ENCODE data around the gene FHOD3.

The FHOD3 gene

GRCh38 chr18:36640021-36640952 lies 342.8 kb downstream of the FHOD3 start:
- DNase-seq = no peak

DNA sequence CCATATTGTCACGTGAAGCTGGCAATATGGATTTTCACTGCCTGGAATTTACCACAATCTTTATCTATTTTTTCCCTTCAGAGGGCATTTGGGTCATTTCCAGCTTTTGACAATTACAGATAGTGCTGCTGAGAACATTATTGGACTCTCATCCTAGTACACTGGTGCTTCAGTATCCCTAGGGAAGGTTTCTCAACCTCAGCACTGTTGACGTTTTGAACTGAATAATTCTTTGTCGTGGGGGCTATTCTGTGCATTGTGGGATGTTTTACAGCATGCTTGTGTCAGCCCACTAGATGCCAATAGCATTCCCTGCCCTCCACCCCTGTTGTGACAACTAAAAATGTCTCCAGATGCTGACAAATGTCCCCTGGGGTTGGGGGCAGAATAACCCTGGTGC lies 345.5 kb downstream of the FHOD3 start:
- DNase-seq = no peak

GRCh38 chr18:36648803-36649202 lies 351.3 kb downstream of the FHOD3 start:
- DNase-seq = no peak

- DNase-seq = no peak
These were observed 351.7 kb downstream of the FHOD3 start for GRCh38 chr18:36649205-36649604.

GRCh38 chr18:36650266-36650665 lies 352.8 kb downstream of the FHOD3 start:
- no peak for DNase-seq

- DNase-seq = no peak
These were observed 353.4 kb downstream of the FHOD3 start for GRCh38 chr18:36650906-36651305.

DNA sequence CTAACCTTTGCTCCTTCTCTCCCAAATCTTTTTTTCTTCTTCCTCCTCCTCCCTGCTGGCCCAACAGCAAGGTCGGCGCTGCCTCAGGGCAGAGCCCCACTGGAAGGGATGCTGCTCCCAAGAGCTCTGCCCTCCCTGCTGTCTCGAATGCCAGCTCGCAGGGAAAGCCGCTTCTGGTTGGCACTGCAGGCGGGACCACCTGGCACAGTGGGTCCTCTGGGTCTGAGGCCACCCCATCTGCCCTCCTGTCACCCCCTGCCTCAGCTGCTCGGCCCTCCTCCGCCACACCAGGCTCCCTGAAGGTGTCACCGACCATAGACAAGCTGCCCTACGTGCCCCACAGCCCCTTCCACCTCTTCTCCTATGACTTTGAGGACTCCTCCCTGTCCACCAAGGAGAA lies 355.0 kb downstream of the FHOD3 start:
- no peak for DNase-seq

- no peak for DNase-seq
These were observed 355.8 kb downstream of the FHOD3 start for GRCh38 chr18:36653141-36653869.

DNA sequence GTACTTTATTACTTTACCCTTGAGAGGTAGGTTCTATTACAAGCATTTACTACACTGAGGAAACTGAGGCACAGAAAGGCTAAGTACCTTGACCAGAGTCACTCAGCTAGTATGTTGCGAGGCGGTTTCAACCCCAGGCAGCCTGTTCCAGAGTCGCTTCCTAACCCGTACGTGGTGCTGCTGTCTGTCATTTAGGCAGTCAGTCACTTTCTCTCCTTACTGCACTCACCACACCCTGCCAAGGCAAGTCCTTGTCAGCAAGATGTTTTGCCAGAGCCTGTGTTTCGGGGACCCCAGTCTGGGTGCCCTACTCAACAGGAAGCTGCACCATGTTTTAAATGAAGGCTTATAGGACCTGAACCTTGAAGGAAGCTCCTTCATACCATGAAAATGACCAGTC lies 356.4 kb downstream of the FHOD3 start:
- DNase-seq = no peak

DNA sequence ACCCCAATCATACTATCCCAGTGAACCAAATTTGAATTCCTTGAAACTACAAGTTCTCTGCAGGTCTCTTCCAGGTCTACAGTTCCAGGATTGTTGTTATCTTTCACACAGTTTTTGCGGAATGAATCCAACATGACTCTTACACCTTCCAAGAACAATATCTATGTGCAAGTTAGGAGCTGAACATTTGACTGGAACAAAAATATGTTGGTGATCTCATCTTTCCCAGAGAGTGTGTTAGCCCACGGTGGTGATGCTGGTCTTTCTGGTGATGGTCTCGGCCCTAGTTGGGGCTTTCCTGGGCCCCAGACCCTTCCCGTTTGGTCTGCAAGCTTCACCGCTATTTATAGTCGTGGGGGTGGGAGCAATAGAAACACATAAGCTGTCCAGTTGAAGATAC lies 357.6 kb downstream of the FHOD3 start:
- no peak for DNase-seq

DNA sequence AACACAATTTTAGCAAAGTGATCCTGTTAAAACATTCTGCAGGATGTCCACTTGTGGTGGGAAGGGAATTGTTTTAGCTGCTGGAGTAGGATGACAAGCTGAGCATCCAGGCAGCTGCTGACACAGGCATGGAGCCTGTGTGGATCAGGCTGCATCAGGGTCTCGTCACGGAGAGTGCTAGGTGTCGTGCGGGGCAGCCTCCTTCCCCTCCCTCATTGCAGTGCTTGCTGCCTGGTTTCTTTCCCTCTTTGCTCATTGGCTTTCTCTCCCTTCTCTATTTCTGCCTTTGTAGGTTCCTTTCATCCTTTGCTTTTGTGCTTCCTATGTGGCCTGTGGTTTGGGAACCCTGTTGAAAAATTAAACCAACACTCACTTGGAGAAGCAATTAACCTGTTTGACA lies 358.4 kb downstream of the FHOD3 start:
- DNase-seq = no peak

DNA sequence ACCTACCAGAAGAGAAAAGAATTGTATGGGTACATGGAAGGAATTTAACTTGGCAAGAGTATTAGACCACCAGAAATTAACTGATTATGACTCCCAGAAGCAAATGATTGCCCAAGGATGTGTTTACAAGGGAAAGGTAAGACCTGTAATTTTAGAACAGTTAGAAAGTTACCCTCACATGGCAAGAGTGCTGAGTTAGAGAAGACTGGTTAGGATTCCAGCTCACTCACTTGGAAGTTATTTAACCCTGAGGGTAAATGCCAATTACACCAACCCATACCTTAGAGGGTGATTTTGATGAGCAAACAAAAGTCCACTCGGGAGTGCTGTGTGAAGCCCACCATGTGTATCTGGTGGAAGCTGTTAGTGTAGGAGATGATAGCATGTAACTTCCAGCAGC lies 361.1 kb downstream of the FHOD3 start:
- DNase-seq = no peak

DNA sequence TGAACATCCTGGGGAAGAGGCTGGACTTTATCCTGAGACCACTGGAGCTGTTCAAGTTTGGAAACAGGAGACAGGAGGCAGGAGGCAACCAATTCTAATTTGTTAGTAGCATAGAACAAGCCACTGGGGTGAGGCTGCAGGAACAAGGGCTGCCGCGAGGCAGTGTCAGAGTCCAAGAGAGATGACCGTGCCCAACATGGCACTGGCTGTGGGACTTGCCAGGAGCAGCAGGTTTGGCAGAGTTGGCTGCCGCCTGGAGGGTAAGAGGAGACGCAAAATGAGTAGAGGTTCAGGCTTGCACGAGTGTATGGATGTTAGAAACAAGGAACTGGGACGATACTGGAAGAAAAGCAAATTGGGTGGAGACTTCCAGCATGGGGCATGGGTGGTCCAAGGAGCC lies 362.8 kb downstream of the FHOD3 start:
- no peak for DNase-seq

DNA sequence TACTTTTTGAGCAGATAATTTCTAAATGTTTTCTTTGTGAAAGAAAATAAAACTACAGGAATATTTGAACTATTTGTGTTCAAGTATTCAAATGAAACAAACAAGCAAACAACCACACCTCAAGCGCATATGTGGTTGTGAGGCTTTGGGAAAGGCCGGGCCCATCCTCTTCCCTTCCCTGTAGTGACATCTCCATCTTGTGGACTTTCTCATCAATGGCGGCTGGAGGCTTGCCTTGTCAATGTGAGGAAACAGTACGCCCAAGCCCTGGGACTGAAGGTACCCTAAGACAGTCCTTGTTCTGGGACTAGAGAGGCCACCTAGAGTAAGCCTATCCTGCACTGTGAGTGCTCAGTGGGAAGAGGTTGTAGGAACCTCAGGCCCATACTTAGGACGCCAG lies 364.5 kb downstream of the FHOD3 start:
- DNase-seq = no peak

DNA sequence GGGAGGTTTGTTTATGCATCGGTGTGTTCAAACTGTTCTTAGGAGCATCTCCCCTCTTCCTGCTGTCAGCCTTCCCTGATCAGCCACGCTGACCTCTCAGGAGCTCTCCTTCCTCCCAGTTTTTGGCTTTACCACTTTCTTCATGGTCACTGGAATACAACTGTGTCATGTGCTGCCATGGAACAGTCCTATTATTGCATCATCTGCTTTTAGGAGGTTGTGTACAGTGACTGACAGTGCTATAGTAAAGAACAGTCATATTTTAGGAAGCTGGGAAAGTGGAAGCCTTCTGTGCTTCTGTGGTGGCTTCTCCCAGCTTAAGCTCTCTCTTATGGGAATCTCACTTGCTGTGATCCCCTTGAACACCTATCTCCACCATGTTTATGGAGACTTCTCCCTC lies 365.8 kb downstream of the FHOD3 start:
- DNase-seq = no peak

DNA sequence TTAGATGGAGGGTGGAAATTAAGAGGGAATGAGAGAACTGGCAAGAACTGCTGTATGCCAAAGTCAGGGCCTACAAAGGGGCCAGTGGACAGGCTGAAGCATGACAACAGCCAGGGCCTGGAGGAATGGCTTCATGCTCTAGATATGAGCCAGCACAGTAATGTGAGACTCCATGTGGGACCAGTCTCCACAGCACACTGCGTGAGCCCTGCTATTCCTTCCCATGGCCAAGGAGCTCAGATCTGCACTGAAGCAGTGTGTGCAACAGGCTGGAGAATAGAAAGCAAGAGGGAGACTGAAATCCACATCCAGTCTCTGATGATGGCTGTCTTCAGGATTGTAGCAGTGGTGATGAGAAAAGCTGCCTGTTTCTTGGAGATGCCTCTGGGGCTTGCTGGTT lies 368.4 kb downstream of the FHOD3 start:
- DNase-seq = no peak

DNA sequence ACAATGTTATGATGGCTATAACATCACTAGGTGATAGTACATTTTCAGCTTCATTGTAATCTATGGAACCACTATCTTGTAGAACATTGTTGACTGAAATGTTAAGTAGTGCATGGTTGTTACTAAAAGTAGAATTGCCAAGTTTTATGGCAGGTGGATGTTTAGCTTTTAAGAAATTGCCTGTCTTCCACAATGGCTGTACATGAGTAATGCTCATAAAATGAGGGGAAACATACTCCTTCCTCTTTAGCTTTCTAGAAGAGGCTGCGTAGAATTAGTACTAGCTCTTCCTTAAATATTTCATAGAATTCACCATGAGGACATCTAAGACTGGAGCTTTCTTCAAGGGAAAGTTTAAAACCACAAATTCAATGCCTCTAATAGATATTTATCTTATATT lies 370.3 kb downstream of the FHOD3 start:
- DNase-seq = no peak

DNA sequence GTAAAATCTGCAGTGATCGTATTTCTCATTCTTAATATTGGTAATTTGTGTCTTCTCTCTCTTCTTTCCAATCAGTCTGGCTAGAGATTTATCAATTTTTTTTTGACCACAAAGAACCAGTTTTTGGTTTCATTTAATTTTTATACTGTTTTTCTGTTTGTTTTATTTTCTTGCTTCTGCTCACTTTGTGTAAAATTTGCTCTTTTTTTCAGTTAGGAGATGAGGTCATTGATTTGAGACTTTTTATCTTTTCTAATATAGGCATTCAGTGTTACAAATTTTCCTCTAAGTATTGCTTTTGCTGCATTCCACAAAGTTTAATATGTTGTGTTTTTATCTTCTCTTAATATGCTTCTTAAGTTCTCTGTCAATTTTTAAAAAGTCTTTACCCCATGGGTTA lies 370.8 kb downstream of the FHOD3 start:
- no peak for DNase-seq

GRCh38 chr18:36672437-36673344 lies 375.2 kb downstream of the FHOD3 start:
- no peak for DNase-seq

DNA sequence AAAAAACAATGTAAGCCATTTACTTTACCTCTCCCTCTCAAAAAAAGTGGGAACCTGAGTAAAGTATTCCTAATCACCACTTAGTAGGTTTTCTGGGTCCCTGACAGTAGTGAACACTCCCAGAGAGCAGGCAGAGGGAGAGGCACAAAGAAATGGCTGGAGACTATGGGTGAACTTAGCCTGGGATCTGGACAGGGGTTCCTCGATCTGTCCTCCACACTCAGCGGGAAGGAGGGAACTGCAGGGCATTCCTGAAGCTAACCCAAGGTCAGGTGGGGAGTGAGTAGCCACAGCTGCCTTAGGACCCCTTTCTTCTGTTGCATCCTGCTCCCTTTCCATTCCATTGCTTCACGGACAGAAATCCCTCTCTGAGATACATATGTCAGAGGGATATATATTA lies 375.9 kb downstream of the FHOD3 start:
- no peak for DNase-seq

DNA sequence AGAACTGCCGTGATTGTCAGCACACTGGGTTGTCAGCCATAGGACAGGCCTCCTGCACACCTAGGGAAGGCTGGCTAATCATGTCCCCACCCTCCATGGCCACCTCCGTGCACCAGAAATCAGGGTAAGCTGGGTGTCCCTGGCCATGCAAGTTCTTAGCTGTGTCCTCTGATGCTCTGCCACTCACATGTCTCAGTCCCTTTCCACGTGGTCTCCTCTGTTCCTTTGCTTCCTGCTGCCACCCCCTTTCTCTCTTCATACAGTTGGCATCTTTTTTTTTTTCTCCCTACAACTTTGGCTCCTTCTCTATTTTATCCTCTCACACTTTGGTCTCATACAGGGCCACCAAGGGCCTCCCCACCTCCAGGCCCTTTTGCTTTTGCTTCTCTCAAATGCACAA lies 377.6 kb downstream of the FHOD3 start:
- no peak for DNase-seq

- DNase-seq = no peak
These were observed 378.0 kb downstream of the FHOD3 start for GRCh38 chr18:36675542-36675941.

DNA sequence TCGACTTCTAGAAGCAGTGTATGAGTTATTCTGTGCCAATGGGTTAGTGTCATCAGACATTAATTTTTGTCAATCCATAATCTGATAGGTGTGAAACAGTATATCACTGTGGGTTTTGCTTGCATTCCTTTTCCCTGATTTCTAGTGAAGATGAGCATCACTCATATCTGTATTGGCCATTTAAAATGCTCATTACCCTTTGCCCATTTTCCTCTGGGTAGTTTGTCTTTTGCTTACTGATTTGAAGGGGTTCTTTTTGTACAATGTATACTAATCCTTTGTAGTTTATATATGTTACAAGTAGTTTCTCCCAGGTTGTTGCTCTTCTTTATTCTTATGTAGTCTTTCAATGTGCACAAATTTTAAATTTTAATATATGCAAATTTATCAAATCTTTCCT lies 379.1 kb downstream of the FHOD3 start:
- no peak for DNase-seq

Measured in activated naive CD4-positive, alpha-beta T cell treated with anti-CD3 and anti-CD28 coated beads, Interleukin-2, amount 50 U/mL, for 16 hours (primary cell).